ENCODE data around the gene MEPE.

DNA sequence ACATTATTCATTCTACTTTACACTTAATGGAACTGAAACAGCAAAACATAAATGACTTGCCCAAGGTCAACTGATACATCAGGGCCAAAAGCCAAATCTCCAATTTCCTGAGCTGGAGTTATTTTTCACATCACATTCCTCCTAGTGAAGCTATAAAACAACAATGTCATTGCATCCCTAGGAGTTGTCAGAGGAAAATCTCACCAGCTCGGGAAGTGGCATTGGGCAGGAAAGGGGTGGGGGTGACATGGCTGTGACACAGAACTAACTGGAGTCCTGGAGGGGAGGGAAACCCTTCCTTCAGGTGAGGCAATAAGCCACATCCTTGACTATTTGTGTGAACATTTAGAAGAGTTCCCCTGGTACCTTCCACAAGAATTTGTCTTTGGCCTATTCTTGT is 47.3 kb downstream of the MEPE start:
- TF ChIP-seq POLR2A (IDR thresholded peaks at IDR 0.05; ENCODE audit: control extremely low read depth in 1 of 2, low read depth in 2 of 2, low read length in 2 of 2) = no peak
- TF ChIP-seq, protein P1, sequence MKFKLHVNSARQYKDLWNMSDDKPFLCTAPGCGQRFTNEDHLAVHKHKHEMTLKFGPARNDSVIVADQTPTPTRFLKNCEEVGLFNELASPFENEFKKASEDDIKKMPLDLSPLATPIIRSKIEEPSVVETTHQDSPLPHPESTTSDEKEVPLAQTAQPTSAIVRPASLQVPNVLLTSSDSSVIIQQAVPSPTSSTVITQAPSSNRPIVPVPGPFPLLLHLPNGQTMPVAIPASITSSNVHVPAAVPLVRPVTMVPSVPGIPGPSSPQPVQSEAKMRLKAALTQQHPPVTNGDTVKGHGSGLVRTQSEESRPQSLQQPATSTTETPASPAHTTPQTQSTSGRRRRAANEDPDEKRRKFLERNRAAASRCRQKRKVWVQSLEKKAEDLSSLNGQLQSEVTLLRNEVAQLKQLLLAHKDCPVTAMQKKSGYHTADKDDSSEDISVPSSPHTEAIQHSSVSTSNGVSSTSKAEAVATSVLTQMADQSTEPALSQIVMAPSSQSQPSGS (IDR thresholded peaks at IDR 0.05; ENCODE audit: low read length) = no peak
- TF ChIP-seq, protein P2, sequence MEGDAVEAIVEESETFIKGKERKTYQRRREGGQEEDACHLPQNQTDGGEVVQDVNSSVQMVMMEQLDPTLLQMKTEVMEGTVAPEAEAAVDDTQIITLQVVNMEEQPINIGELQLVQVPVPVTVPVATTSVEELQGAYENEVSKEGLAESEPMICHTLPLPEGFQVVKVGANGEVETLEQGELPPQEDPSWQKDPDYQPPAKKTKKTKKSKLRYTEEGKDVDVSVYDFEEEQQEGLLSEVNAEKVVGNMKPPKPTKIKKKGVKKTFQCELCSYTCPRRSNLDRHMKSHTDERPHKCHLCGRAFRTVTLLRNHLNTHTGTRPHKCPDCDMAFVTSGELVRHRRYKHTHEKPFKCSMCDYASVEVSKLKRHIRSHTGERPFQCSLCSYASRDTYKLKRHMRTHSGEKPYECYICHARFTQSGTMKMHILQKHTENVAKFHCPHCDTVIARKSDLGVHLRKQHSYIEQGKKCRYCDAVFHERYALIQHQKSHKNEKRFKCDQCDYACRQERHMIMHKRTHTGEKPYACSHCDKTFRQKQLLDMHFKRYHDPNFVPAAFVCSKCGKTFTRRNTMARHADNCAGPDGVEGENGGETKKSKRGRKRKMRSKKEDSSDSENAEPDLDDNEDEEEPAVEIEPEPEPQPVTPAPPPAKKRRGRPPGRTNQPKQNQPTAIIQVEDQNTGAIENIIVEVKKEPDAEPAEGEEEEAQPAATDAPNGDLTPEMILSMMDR (IDR thresholded peaks at IDR 0.05; ENCODE audit: control extremely low read depth in 1 of 3, insufficient read depth in 1 of 3, low read depth in 1 of 3, low read length in 3 of 3) = no peak
- no peak for TF ChIP-seq JUN (IDR thresholded peaks at IDR 0.05; ENCODE audit: low read depth, low read length)
- TF ChIP-seq CBX8 (IDR thresholded peaks at IDR 0.05; ENCODE audit: borderline replicate concordance, low read depth, low read length) = no peak
- no peak for TF ChIP-seq RAD21 (IDR thresholded peaks at IDR 0.05 in 1 of 2, conservative IDR thresholded peaks at IDR 0.05 in 1 of 2; ENCODE audit: low read depth in 2 of 2, low read length in 2 of 2)
- no peak for TF ChIP-seq SUZ12 (IDR thresholded peaks at IDR 0.05; ENCODE audit: low read length)
- TF ChIP-seq NANOG (IDR thresholded peaks at IDR 0.05; ENCODE audit: insufficient read depth, low read depth, low read length, poor library complexity, severe bottlenecking) = no peak
- no peak for TF ChIP-seq EZH2 (IDR thresholded peaks at IDR 0.05; ENCODE audit: low read depth, low read length, severe bottlenecking)
- no peak for TF ChIP-seq JUND (IDR thresholded peaks at IDR 0.05; ENCODE audit: low read length)
- TF ChIP-seq BACH1 (IDR thresholded peaks at IDR 0.05; ENCODE audit: low read length) = no peak
- TF ChIP-seq CREB1 (IDR thresholded peaks at IDR 0.05) = no peak
- no peak for TF ChIP-seq GABPA (IDR thresholded peaks at IDR 0.05; ENCODE audit: borderline replicate concordance, insufficient read depth, low read length)
- TF ChIP-seq EGR1 (IDR thresholded peaks at IDR 0.05; ENCODE audit: borderline replicate concordance, low read depth, low read length) = no peak
